HG02623 (cell line): Measurements from ENCODE around the gene ZCCHC12.

Experiments
- ATAC-seq: cut with Tn5 transposase; IDR thresholded peaks from one replicate; pipeline ENCODE4 v1.9.1; 2021; ENCODE audit warnings: moderate library complexity; ENCODE audit not compliant: unreplicated experiment

The ZCCHC12 gene

GRCh38 chrX:118865231-118865630 lies 41.6 kb downstream of the ZCCHC12 start:
- ATAC-seq = no peak

GRCh38 chrX:118867251-118867650 lies 43.6 kb downstream of the ZCCHC12 start:
- ATAC-seq = no peak

- no peak for ATAC-seq
Observed at GRCh38 chrX:118872102-118872566, 48.5 kb downstream of the ZCCHC12 start.
